GM23338 (cell line): ENCODE data around the gene CXorf49. TPM values are rescaled to one million over a fixed set of nuclear protein-coding genes. Genes with fewer than 3 reads are reported as not detected.
A peak's percentile ranks its signal among the peaks of the same experiment; 100 is the strongest.
"Not testable (repeated sequence)": the region's sequence is repeated elsewhere in the genome, so short reads cannot be mapped to it uniquely, and the experiment has no call there.

Source experiments
- ATAC-seq: fragments of 200-7000 bp; cut with Tn5 transposase; 3 replicates; pipeline ENCODE4 v1.9.1; 2020
- DNase-seq: peaks from one replicate; pipeline ENCODE4 v3.0.0-alpha.2; 2015; ENCODE audit warnings: low spot score
- H2AFZ ChIP-seq: fragments of 200-600 bp; sonication (generic); 2 replicates; pipeline ENCODE4 v1.8.0; 2016; ENCODE audit warnings: antibody characterized with exemption, mild to moderate bottlenecking, moderate library complexity
- H3F3A ChIP-seq: fragments of 200-600 bp; sonication (generic); replicated peaks from 2 replicates; pipeline ENCODE4 v1.8.0; 2017; ENCODE audit warnings: antibody characterized with exemption, mixed run types, low read depth
- H3K27ac ChIP-seq: fragments of 200-600 bp; sonication (generic); 2 replicates; pipeline ENCODE4 v1.6.1; 2016; ENCODE audit warnings: low read depth
- H3K27me3 ChIP-seq: fragments of 200-600 bp; sonication (generic); 2 replicates; pipeline ENCODE4 v1.8.0; 2016; ENCODE audit warnings: mild to moderate bottlenecking, mixed run types, moderate library complexity; ENCODE audit not compliant: insufficient read depth
- H3K36me3 ChIP-seq: fragments of 200-600 bp; sonication (generic); 2 replicates; pipeline ENCODE4 v1.8.0; 2016; ENCODE audit warnings: mild to moderate bottlenecking; ENCODE audit not compliant: insufficient read depth
- H3K4me1 ChIP-seq: fragments of 200-600 bp; sonication (generic); 2 replicates; pipeline ENCODE4 v1.8.0; 2016; ENCODE audit warnings: mild to moderate bottlenecking, moderate library complexity; ENCODE audit not compliant: insufficient read depth
- H3K4me2 ChIP-seq: fragments of 200-600 bp; sonication (generic); 2 replicates; pipeline ENCODE4 v1.7.1; 2017; ENCODE audit warnings: mixed run types
- H3K4me3 ChIP-seq: fragments of 200-600 bp; sonication (generic); 2 replicates; pipeline ENCODE4 v1.6.1; 2016; ENCODE audit warnings: mixed run types
- H3K79me2 ChIP-seq: fragments of 200-600 bp; sonication (generic); replicated peaks from 2 replicates; pipeline ENCODE4 v1.8.0; 2017; ENCODE audit warnings: mild to moderate bottlenecking; ENCODE audit not compliant: insufficient read depth
- H3K9me2 ChIP-seq: fragments of 200-600 bp; sonication (generic); 2 replicates; pipeline ENCODE4 v1.8.0; 2017; ENCODE audit not compliant: insufficient read depth
- H4K20me1 ChIP-seq: fragments of 200-600 bp; sonication (generic); replicated peaks from 2 replicates; pipeline ENCODE4 v1.8.0; 2017; ENCODE audit warnings: mild to moderate bottlenecking; ENCODE audit not compliant: insufficient read depth
- H3K27ac Mint-ChIP-seq: 2 replicates; pipeline ENCODE4 v1.8.0; 2020; ENCODE audit warnings: inconsistent platforms, mild to moderate bottlenecking, moderate library complexity, mixed read lengths
- H3K27me3 Mint-ChIP-seq: 3 replicates; pipeline ENCODE4 v1.8.0; 2022; ENCODE audit warnings: low read depth, mild to moderate bottlenecking, moderate library complexity, mixed read lengths, inconsistent platforms; ENCODE audit not compliant: insufficient read depth, poor library complexity
- H3K36me3 Mint-ChIP-seq: 3 replicates; pipeline ENCODE4 v1.8.0; 2021; ENCODE audit warnings: low read depth, mild to moderate bottlenecking, inconsistent platforms, moderate library complexity, mixed read lengths
- H3K4me1 Mint-ChIP-seq: 3 replicates; pipeline ENCODE4 v1.8.0; 2020; ENCODE audit warnings: mild to moderate bottlenecking, inconsistent platforms, mixed read lengths
- H3K4me3 Mint-ChIP-seq: 3 replicates; pipeline ENCODE4 v1.8.0; 2021; ENCODE audit warnings: moderate library complexity, mild to moderate bottlenecking, inconsistent platforms, mixed read lengths
- H3K9me3 Mint-ChIP-seq: 3 replicates; pipeline ENCODE4 v1.8.0; 2020; ENCODE audit warnings: moderate library complexity, mild to moderate bottlenecking, inconsistent platforms, mixed read lengths
- polyA plus RNA-seq: library from polyadenylated mRNA; unstranded; fragments of >200 nt; fragmentation: Nextera tagmentation; extraction: Ambion mirVana; gene quantifications from 2 replicates; pipeline ENCODE4 v1.2.1, GENCODE V29; 2016
- total RNA-seq: library from RNA; depleted of rRNA; stranded (reverse); fragments of >200 nt; shearing (Covaris generic); gene quantifications from 2 replicates; pipeline ENCODE4 v1.2.3, GENCODE V29; 2014

Gene CXorf49
- total and polyA plus RNA-seq, 2 experiments from 2014 or later: not detected

GRCh38 chrX:71720289-71720886 is 2.3 kb upstream of the CXorf49 start:
- ATAC-seq, H3K9me3 Mint-ChIP-seq, H3K36me3 Mint-ChIP-seq, H3K27me3 Mint-ChIP-seq, H3K36me3 ChIP-seq, H3K27me3 ChIP-seq, H3K9me2 ChIP-seq, H3K4me3 Mint-ChIP-seq, H3K4me3 ChIP-seq, H4K20me1 ChIP-seq, H3F3A ChIP-seq, H3K4me1 ChIP-seq, H3K4me1 Mint-ChIP-seq, DNase-seq, H2AFZ ChIP-seq, H3K4me2 ChIP-seq, H3K27ac ChIP-seq, H3K79me2 ChIP-seq, H3K27ac Mint-ChIP-seq: not testable (repeated sequence)

- not testable (repeated sequence) for H3K27me3 ChIP-seq, H3K27me3 Mint-ChIP-seq, H2AFZ ChIP-seq, ATAC-seq, H3K27ac ChIP-seq, H3K36me3 ChIP-seq, H3K27ac Mint-ChIP-seq, H3K4me3 ChIP-seq, H3K9me3 Mint-ChIP-seq, H3K4me2 ChIP-seq, H3K36me3 Mint-ChIP-seq, H3F3A ChIP-seq, H3K4me3 Mint-ChIP-seq, H3K4me1 Mint-ChIP-seq, H3K4me1 ChIP-seq, H3K9me2 ChIP-seq, DNase-seq, H3K79me2 ChIP-seq, H4K20me1 ChIP-seq
Measured at GRCh38 chrX:71719195-71719594, 1.1 kb upstream of the CXorf49 start.

GRCh38 chrX:71716323-71716722 is 1.8 kb downstream of the CXorf49 start:
- DNase-seq, H3K27me3 ChIP-seq, H3K79me2 ChIP-seq, H3F3A ChIP-seq, H3K4me3 ChIP-seq, H3K36me3 Mint-ChIP-seq, H4K20me1 ChIP-seq, H3K9me2 ChIP-seq, H3K4me3 Mint-ChIP-seq, ATAC-seq, H3K36me3 ChIP-seq, H3K4me1 Mint-ChIP-seq, H3K27ac ChIP-seq, H3K9me3 Mint-ChIP-seq, H2AFZ ChIP-seq, H3K4me2 ChIP-seq, H3K27ac Mint-ChIP-seq, H3K4me1 ChIP-seq, H3K27me3 Mint-ChIP-seq: not testable (repeated sequence)

GRCh38 chrX:71715551-71715950 is 2.5 kb downstream of the CXorf49 start:
- H3K27me3 ChIP-seq, H3F3A ChIP-seq, H3K4me3 Mint-ChIP-seq, DNase-seq, H3K4me1 ChIP-seq, H3K36me3 ChIP-seq, H2AFZ ChIP-seq, H3K79me2 ChIP-seq, H3K27ac Mint-ChIP-seq, H3K9me3 Mint-ChIP-seq, H3K36me3 Mint-ChIP-seq, H3K27me3 Mint-ChIP-seq, H3K4me1 Mint-ChIP-seq, H3K27ac ChIP-seq, H4K20me1 ChIP-seq, H3K4me2 ChIP-seq, H3K4me3 ChIP-seq, H3K9me2 ChIP-seq: not testable (repeated sequence)
- peak; percentile 86 for ATAC-seq

- not testable (repeated sequence) for H3K27ac Mint-ChIP-seq, H3K79me2 ChIP-seq, H4K20me1 ChIP-seq, H3K9me2 ChIP-seq, H3K36me3 Mint-ChIP-seq, H2AFZ ChIP-seq, H3K4me2 ChIP-seq, H3K4me3 ChIP-seq, H3K27me3 ChIP-seq, H3K36me3 ChIP-seq, H3K4me1 ChIP-seq, H3F3A ChIP-seq, H3K4me3 Mint-ChIP-seq, H3K27me3 Mint-ChIP-seq, DNase-seq, ATAC-seq, H3K4me1 Mint-ChIP-seq, H3K9me3 Mint-ChIP-seq, H3K27ac ChIP-seq
Measured at GRCh38 chrX:71714064-71714463, 4.0 kb downstream of the CXorf49 start.

GRCh38 chrX:71702853-71703252 is 15.2 kb downstream of the CXorf49 start:
- H4K20me1 ChIP-seq, H2AFZ ChIP-seq, H3K4me3 ChIP-seq, H3F3A ChIP-seq, H3K4me2 ChIP-seq, H3K27ac Mint-ChIP-seq, H3K36me3 ChIP-seq, H3K4me3 Mint-ChIP-seq, H3K79me2 ChIP-seq, H3K9me3 Mint-ChIP-seq, H3K27ac ChIP-seq, H3K9me2 ChIP-seq, H3K27me3 Mint-ChIP-seq, H3K4me1 ChIP-seq, DNase-seq, H3K27me3 ChIP-seq, H3K36me3 Mint-ChIP-seq, H3K4me1 Mint-ChIP-seq: not testable (repeated sequence)
- ATAC-seq: peak; percentile 55; the same call in 2 of the 3 replicates

GRCh38 chrX:71699023-71699344 is 19.1 kb downstream of the CXorf49 start:
- not testable (repeated sequence) for H3K9me2 ChIP-seq, H3K36me3 Mint-ChIP-seq, H3F3A ChIP-seq, H3K4me1 ChIP-seq, H3K27me3 Mint-ChIP-seq, H3K9me3 Mint-ChIP-seq, H3K4me1 Mint-ChIP-seq, DNase-seq, H3K36me3 ChIP-seq, H3K4me2 ChIP-seq, H3K4me3 Mint-ChIP-seq, H2AFZ ChIP-seq, ATAC-seq, H3K79me2 ChIP-seq, H4K20me1 ChIP-seq, H3K27ac Mint-ChIP-seq, H3K4me3 ChIP-seq, H3K27me3 ChIP-seq, H3K27ac ChIP-seq
